GM12873 (cell line): ENCODE data around the gene DCAF11.

ENCODE experiments used
- CTCF ChIP-seq: IDR thresholded peaks from 2 replicates; pipeline ENCODE4 v1.5.1; 2012; ENCODE audit warnings: low read depth, mild to moderate bottlenecking, moderate library complexity, low read length, control low read depth; ENCODE audit not compliant: insufficient read depth; ENCODE audit errors: missing control alignments

The DCAF11 gene

GRCh38 chr14:24113379-24113800, 1.2 kb upstream of the DCAF11 start:
- TF ChIP-seq CTCF = no peak

GRCh38 chr14:24113801-24114531, 611 bp upstream of the DCAF11 start:
- TF ChIP-seq CTCF = no peak

GRCh38 chr14:24115422-24116127, 998 bp downstream of the DCAF11 start:
- no peak for TF ChIP-seq CTCF

GRCh38 chr14:24116128-24116814, 1.7 kb downstream of the DCAF11 start:
- TF ChIP-seq CTCF = no peak

GRCh38 chr14:24117179-24117578, 2.6 kb downstream of the DCAF11 start:
- no peak for TF ChIP-seq CTCF

DNA sequence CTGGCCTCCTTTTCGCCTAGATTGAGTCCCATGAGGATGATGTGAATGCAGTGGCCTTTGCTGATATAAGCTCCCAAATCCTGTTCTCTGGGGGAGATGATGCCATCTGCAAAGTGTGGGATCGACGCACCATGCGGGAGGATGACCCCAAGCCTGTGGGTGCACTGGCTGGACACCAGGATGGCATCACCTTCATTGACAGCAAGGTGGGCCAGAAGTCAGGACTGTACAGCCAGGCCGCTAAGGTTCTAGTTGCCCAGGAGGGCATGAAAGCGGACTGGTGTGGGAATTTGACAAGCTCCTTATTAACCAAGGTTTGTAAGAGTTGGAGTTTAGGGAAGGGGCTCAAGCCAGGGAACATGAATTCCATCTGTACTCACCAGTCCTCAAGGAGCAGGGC, 5.1 kb downstream of the DCAF11 start:
- TF ChIP-seq CTCF = no peak

DNA sequence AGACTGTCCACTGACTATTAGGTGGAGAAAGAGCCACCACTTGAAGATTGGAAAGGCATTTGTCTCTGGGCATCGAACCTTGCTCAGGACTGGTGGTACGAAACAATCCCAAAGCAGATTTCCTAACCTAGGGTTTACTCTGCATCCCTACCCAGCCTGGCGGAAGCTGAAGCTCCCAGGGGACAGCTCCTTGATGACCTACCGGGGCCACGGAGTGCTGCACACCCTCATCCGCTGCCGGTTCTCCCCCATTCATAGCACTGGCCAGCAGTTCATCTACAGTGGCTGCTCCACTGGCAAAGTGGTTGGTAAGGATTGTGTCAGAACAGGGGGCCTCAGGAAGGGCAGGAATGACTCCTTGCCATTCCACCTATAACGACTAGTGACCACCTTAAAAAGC, 6.6 kb downstream of the DCAF11 start:
- no peak for TF ChIP-seq CTCF
